ENCODE results near the gene LRRC75A. TPM values are rescaled to one million over a fixed set of nuclear protein-coding genes. Genes with fewer than 3 reads are reported as not detected.

Gene LRRC75A
- total and polyA plus RNA-seq, 8 donors, result 1.1 to 306 (median 3.7) TPM

DNA sequence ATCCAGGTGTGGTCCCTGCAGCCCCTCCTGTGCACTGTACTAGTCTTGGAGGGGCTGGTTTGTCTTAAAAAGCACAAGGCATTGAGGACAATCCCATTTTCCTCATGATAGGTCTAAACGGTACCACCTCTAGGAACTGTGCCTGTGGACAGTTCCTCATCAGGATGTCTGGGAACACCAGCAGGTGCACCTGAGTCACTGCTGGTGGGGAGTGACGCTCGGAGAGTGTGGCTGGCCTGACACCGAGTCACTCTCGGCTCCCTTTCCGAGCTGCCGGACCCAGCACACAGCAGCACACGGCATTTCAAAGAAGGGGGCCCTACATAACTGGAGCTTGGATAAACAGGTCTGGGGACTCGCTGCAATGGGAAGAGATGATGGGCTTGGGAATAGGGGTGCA is 25.6 kb downstream of the LRRC75A start:
- intact Hi-C loops (cut with DNase I; ENCODE audit: low total_unique reads), result no loop called here
- no peak for DNase-seq
- Histone ChIP-seq H3K36me3 (peaks cover 0 to 9% (median 8%) of the 10 kb centered on the region in 4 donors), H3K27me3 (no peaks in the 10 kb centered on the region), H3K9me3 (no peaks in the 10 kb centered on the region), H3K27ac (peak overlapping the region; percentile 50 to 78 (median 58)), H3K4me3 (no peak overlapping the region), H3K4me1 (peaks cover 12 to 53% (median 33%) of the 10 kb centered on the region in 4 donors)
- 71 to 80% (median 74%) methylated on average over 8 to 9 of the region's 9 CpGs for WGBS, 5 donors
- TF ChIP-seq, protein P1, sequence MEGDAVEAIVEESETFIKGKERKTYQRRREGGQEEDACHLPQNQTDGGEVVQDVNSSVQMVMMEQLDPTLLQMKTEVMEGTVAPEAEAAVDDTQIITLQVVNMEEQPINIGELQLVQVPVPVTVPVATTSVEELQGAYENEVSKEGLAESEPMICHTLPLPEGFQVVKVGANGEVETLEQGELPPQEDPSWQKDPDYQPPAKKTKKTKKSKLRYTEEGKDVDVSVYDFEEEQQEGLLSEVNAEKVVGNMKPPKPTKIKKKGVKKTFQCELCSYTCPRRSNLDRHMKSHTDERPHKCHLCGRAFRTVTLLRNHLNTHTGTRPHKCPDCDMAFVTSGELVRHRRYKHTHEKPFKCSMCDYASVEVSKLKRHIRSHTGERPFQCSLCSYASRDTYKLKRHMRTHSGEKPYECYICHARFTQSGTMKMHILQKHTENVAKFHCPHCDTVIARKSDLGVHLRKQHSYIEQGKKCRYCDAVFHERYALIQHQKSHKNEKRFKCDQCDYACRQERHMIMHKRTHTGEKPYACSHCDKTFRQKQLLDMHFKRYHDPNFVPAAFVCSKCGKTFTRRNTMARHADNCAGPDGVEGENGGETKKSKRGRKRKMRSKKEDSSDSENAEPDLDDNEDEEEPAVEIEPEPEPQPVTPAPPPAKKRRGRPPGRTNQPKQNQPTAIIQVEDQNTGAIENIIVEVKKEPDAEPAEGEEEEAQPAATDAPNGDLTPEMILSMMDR (IDR thresholded peaks at IDR 0.05), result no peak
- TF ChIP-seq POLR2AphosphoS5 (IDR thresholded peaks at IDR 0.05), result no peak
- TF ChIP-seq EP300 (IDR thresholded peaks at IDR 0.05), result no peak
- TF ChIP-seq POLR2A (IDR thresholded peaks at IDR 0.05), result no peak

DNA sequence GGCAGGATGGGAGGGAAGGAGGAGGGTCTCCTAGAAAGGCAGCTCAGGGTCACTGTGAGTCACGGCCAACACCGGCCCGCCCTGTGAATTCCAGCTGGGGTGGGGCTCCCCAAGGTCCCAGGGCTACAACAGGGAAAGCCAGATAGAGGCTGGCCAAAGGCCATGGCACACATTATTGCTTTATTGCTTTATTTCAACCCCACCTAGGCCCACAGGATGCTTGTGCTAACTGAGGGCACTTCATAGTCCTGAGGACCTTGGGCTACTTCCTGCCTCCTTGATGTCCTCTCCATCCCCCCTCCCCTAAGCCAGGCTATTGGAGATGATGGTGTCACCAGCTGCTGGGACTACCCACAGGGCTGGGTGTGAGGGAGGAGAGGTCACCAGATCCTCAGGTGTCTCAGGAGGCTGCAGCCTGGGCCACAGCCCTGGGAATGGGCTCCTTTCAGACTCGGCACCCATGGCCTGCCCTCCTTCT is 26.1 kb downstream of the LRRC75A start:
- intact Hi-C loops (cut with DNase I; ENCODE audit: low total_unique reads), result no loop called here
- peak overlapping the region; percentile 50 to 78 (median 58) for H3K27ac ChIP-seq
- H3K4me1 ChIP-seq, result peaks cover 12 to 53% (median 33%) of the 10 kb centered on the region in 4 donors
- H3K4me3 ChIP-seq, result no peak overlapping the region
- H3K36me3 ChIP-seq, result peaks cover 0 to 13% (median 7%) of the 10 kb centered on the region in 4 donors
- peak; percentile 63 to 80 for DNase-seq
- 38 to 76% (median 50%) methylated on average over 4 of the region's 4 CpGs; no CpG with 5 or more reads in 1 of the 5 donors for WGBS, 5 donors
- H3K9me3 ChIP-seq, result no peaks in the 10 kb centered on the region
- TF ChIP-seq POLR2AphosphoS5 (IDR thresholded peaks at IDR 0.05) (peak in 1 of 3 donors; percentile 33), EP300 (IDR thresholded peaks at IDR 0.05) (no peak), POLR2A (IDR thresholded peaks at IDR 0.05) (no peak)
- TF ChIP-seq, protein P1 (IDR thresholded peaks at IDR 0.05), result no peak
- no peaks in the 10 kb centered on the region for H3K27me3 ChIP-seq

DNA sequence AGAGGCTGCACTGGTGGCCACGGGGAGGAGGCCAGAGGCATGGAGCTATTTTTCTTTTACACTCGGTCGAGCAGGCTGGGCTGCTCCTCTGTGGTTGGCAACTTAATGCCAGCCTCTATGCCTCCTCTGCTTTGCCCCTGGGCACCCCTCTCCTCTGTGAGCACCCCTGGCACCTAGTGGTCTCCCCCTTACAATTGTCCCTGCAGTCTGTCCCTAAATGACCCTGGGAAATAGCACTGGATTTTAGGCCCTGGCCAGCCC is 27.0 kb downstream of the LRRC75A start:
- Histone ChIP-seq H3K4me3 (no peak overlapping the region), H3K27ac (peak overlapping the region; percentile 49 to 78 (median 52)), H3K36me3 (peaks cover 0 to 21% (median 6%) of the 10 kb centered on the region in 4 donors), H3K4me1 (peaks cover 12 to 58% (median 33%) of the 10 kb centered on the region in 4 donors), H3K27me3 (no peaks in the 10 kb centered on the region), H3K9me3 (no peaks in the 10 kb centered on the region)
- intact Hi-C loops (cut with DNase I; ENCODE audit: low total_unique reads), result no loop called here
- TF ChIP-seq POLR2A (IDR thresholded peaks at IDR 0.05), result no peak
- TF ChIP-seq EP300 (IDR thresholded peaks at IDR 0.05), result no peak
- TF ChIP-seq, protein P1 (IDR thresholded peaks at IDR 0.05), result no peak
- TF ChIP-seq POLR2AphosphoS5 (IDR thresholded peaks at IDR 0.05), result no peak
- no peak for DNase-seq
- WGBS, 5 donors, result 62 to 68% (median 66%) methylated on average over 3 of the region's 3 CpGs

DNA sequence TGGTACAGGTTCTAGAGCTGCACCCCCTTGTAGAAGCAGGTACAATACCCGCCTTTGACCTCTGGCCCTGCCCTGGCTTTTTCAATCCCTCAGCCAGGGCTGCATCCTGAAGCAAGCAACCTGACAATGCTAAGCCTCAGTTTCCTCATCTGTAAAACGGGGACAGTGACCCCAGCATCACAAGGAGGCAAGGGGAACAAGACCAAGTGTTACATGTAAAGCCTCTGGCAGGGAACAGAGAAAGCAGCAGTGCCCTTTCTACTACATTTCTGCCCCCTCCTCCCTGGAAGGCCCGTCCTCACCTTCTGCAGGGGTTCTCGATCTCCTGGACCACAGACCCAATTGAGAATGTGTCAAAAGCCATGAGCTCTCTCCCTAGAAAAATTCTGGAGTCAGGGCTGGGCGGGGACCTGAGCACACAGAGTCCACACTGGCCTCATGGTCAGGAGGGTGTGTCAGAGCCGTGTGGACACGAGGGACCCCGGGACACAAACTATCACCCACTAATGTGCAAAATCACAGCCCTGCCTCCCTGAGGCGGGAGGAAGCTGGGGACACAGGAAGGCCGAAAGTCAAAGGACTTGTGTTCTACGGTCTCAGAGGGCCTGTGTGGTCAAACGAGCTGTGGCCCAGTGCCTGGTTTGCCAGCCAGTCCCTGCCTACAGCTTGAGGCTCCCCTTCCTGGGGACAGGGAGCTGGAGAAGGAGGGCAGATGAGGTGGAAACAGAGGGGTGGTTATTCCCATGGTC is 27.5 kb downstream of the LRRC75A start:
- TF ChIP-seq EP300 (IDR thresholded peaks at IDR 0.05), result no peak
- Histone ChIP-seq H3K27me3 (no peaks in the 10 kb centered on the region), H3K4me1 (peaks cover 12 to 60% (median 33%) of the 10 kb centered on the region in 4 donors), H3K9me3 (no peaks in the 10 kb centered on the region), H3K36me3 (peaks cover 0 to 21% (median 6%) of the 10 kb centered on the region in 4 donors), H3K4me3 (no peak overlapping the region), H3K27ac (peak overlapping the region; percentile 49 to 78 (median 52))
- no peak for DNase-seq
- WGBS, 5 donors, result 54 to 71% (median 67%) methylated on average over 11 to 12 of the region's 12 CpGs
- intact Hi-C loops (cut with DNase I; ENCODE audit: low total_unique reads), result no loop called here

Data from stomach (tissue), 9 donors.